DMS53 treated with DMSO at 0.1 percent for 48 hours (cell line): ENCODE measurements around the gene DNAH5.

Experiments used
- DNase-seq: peaks from one replicate; lab custom pipeline; 2025; ENCODE audit not compliant: unreplicated experiment; lab: John Stamatoyannopoulos, UW

Gene DNAH5

DNA sequence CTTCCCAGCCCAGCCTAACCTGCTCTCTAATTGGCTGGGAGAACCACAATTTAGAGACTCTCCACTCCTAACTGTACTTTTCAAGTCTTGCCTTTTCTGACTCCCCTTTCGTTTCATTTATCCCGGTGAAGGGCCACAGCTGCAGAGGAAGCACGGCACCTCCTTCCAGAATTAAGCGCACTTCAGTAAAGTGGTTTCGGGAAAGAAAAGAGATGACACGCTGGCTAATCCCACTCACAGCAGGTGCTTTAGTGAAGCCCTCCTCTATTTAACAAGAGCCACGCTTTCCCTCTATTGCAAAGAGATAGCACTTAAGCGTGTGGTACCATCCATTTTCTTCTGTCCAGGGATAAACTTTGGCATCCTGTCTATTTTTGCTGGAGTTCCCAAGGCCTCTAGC is 4.8 kb downstream of the DNAH5 start:
- DNase-seq, result peak; percentile 4

DNA sequence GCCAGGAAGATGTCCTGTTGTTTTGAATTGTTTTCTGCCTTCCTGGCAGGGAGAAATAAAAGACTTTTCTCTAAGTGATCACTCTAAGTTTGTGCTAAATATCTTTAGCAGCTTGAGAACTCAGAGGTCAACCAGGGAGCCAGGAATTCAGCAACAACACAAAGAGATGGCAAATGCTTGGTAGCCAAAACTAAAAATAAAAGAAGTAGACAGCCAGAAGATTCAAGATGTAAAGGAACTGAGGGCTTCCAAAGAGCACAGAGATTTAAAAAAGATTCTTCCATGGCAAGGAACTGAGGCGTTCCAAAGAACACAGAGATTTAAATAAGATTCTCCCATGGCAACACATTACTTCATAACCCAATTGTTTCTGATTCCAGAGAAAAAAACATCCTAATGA is 9.6 kb downstream of the DNAH5 start:
- DNase-seq, result no peak

DNA sequence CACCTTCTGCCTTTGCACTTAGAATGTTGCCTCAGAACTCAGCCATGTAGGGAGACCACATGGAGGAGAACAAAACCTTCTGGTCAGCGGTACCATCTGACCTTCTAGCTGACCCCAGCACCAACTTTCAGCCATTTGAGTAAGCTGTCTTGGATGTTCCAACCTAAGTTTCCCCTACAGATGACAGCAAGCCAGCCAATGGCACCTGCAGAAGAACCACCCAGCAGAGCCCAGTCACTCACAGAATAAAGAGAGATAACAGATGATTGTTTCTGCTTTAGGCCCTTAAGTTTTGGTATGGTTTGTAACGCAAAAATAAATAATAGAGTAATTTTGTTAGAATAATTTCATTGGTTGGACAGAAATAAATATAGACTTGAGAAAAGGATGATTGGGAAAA is 10.4 kb downstream of the DNAH5 start:
- DNase-seq, result no peak

DNA sequence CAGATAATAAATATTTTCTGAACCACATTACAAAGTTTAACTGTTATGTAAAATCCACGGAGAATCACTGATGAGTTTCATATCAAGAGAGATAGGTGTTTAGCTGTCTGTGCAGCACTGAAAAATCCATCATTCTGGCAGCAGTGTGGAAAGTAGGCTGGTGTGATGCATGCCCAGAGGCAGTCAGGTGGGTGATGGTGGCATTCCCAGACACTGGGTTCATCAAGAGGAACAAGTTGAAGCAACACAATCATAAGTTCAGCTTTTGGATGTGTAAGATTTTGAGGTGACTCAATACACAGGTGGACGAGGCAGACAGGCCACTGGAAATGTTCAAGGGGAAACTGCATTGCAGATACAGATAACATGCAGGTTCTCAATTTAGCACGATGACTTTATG is 11.9 kb downstream of the DNAH5 start:
- DNase-seq, result no peak

DNA sequence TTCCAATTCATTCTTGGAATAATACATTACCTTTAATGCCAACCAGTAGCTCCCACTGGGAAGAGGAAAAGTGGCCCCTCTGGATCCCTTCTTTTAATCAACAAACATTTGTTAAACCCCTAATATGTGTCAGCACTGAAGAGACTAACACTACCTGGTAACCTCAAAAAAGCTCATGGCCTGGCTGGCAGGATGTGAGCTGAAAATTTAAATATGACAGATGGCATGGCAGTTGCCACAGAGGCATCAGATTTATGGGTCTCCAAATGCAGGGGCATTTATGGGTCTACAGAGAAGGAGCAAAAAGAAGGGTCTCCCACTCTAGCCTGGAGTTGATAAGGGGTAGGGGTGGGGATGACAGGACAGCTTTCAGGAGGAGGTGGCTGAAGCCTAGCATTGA is 12.5 kb downstream of the DNAH5 start:
- DNase-seq, result no peak

DNA sequence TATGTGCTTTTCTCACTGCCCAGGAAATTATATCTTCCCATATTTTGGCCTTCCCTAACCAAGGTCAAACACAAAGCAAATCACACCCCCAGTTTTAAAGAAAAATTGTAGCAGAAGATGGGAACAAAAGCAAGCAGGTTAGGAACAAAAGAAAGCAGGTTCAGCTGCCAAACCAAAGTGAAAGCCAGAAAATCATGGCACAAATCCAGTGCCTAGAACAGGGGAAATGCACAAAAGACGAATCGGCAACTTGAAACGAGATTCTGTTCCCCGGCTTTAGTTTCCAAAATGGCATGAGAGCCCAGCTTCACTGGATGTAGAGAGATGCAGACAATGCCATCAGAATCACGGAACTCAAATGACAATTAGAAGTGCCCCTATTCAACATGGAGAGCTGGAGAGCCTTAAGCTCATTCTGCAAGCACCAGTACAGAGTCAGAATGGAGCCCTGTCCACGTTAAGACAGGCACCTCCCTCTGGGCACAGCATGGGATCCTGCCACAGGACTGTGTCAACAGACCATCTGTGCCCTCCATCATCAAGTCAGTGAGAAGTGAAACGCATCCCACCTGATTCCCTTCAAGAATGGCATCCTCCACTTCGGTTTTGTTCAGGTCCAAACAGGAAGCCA is 13.8 kb downstream of the DNAH5 start:
- no peak for DNase-seq

DNA sequence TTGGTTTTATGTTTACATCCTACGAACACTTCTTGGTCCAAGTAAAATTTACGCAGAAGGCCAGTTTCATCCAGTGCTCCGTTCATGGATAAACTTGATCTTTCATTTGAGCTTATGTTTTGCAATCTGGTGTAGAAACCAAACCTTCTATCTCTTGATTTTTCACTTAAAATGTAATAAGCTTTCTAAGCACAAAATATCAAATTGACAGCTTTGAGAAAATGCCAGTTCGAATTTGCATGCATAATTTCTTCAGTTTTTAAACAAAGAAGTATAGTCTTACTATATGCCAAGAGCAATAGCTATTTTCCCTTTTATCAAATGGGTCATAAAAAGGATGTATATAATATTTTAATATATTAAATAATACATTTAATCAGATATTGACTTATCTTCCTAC is 17.8 kb downstream of the DNAH5 start:
- no peak for DNase-seq

DNA sequence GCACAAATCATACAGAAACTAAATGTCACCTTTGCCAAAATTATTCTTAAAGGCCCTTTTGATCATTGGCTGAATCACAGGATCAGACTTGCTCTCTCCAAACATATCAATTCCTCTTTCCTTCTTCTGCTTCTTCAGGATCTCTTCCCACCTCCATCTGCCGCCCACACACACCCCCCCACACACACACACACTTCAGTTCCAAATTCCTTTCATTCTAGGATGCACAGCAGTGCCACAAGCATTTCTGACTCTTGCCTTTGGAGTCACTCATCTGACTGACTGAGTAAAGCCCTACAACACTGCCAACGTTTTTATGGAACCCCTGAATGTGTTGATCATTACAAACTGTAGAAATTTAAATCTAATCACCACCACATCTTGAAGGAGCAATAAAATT is 22.9 kb downstream of the DNAH5 start:
- DNase-seq, result no peak

DNA sequence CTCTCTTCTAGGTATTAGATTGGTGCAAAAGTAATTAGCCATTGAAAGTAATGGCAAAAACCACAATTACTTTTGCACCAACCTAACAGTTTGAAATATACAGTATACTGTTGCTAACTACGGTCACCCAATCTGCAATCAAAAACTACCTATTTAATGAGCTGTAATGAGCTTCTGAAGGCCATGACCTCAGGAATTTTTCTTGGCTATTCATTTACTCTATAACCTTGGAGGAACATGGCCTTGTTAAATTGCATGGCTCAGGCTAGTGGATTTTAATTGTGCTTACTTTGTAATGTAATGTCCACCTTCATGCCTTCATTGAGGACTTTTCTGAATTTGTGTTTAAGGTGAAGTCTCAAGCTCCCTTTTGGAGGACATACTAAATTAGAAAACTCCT is 24.7 kb downstream of the DNAH5 start:
- DNase-seq, result no peak

DNA sequence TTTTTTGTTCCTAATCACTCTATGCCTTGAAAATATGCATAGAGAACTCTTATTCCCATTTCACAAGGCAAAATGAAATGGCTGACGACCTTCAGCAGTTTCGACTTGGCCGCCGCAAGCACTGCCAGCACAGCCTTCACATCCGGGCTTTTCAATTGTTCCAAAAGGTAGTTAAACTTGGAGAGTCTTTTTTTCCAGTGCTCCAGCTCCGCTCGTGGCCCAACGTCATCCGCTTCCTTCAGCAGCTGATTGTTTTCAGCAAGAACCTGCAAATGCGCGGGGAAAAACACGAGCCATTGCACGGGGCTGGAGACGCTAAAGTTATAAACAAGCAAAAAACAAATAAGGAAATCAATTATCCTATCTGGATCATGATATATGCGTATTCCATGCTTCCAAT is 25.4 kb downstream of the DNAH5 start:
- DNase-seq, result no peak

DNA sequence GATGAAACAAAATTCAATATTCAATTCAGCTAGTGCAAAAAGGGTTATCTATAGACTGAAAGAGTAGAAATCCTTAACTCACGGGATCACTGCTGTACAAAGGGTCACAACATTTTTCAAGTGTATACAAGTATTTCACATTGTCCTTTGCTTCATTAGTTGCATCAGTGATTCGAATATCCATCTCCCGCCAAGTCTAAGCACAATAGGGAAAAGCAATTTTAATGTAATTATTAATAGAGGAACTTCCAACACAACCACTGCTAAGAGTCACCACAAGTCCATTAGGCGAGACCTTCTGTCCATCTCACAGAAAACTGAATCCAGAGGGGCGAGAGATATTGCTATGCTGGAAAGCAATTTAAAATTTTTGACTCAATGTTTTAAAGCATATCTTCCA is 27.4 kb downstream of the DNAH5 start:
- no peak for DNase-seq

DNA sequence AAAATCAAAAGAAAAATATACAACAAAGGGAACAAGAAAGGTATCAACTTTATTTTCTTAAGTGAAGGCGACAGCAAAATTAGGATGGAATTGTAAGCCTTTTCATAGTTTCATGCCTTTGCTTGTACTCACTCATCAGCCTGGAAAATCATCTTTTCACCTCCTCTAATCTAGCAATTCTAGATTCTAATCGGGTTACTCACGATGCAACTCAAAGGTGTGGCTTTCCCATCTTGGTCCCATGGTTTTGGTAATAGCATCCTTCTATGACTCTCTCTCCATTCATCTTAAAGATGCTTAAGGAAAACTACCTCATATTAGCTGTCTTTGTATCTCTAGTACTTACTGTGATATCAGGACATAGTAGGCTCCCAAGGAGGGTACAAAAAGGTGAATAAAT is 30.5 kb downstream of the DNAH5 start:
- no peak for DNase-seq

DNA sequence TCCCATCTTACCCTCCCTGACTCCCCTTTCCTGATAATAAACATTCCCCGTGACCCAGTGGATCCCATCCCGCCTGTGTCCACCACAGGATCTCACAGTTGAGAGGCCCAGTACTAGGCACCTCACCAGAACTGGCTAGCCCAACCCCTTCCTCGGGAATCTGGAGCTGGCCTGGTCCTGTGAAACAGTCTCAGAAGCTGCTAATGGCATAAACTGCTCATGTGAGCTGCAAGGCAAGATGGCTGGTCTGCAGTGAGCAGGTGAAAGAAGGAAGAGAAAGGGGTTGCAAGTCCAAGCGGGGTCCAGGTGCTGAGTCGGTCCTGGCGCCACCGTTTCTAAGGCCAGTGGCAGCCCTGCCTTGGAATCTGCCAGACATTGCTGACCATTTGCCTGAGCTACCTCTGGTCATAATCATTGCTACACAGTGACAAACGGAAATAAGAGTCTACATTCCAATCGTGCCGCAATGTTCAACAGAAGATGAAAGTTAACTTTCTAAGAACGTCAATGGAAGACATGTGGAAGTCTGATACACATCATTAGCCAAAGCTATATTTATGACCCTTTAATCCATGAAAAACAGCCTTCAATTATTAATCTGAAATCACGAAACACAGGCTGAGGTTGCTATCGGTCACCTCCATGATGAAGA is 33.7 kb downstream of the DNAH5 start:
- DNase-seq, result no peak

DNA sequence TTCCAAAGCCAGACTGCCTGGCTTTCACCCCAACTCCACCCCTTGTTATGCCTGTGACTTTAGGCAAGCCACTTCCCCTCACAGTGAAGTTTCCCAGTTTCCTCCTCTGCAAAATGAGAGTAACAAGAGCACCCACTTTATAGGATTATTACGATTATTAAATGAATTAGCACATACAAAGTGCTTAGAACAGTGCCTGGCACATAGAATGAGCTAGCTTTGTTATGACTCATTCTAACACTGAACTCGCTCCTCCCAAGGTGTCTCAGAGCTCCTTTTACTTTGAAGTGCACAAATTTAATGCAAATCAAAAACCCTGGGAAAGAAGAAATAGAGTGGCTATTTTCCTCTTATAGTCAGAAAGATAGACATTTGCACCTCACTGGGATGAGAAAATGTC is 34.3 kb downstream of the DNAH5 start:
- no peak for DNase-seq

DNA sequence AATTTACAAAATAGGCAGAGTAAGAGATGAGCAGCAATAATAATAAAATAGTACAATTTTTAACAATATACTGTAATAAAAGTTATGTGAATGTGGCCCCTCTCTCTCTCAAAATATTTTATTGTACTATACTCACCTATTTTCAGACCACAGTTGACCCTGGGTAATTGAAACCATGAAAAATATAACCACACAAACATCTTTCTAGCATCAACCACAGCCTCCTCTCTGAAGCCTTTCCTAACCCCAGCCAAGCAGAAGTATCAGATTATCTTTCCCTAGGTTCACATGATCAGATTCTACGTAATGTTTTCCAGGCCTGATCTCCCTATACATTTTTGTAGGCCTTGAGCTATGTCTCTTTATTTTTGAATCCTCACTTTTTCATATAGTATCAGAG is 35.2 kb downstream of the DNAH5 start:
- DNase-seq, result no peak

DNA sequence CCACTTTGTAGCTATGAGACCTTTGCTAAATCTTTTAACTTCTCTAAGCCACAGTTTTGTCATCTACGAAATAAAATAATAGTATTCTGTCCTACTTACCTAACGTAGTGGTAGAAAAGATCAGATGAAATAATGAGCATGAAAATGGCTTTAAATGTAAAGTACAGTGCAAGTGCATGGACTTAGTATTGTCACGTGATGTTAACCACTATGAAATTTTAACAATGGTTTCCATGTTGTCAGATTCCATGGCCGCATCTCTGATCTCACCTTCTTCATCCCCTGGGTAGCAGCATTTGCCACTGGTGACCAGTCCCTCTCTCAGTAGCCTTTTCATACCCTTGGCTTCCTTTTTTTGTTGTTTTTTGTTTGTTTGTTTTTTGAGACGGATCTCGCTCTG is 45.9 kb downstream of the DNAH5 start:
- DNase-seq, result no peak

DNA sequence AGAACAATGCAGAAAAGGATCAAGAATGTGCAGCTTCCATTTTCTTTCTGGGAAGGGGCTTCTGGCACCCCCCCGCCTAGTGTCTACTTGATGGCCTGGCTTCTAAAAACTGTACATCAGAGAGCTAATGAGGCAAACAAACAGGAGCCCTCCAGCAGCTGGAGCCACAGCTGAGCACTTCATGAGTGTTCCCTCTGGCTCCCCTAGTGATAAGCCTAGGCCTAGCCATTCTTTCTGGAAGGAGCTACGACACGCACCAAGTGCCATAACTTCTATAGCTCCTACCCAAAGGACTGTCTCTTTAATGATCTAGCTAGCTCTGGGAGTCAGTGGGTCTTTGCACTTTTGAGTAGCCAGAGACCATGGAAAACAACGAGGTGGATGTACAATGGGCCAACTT is 66.1 kb downstream of the DNAH5 start:
- no peak for DNase-seq

DNA sequence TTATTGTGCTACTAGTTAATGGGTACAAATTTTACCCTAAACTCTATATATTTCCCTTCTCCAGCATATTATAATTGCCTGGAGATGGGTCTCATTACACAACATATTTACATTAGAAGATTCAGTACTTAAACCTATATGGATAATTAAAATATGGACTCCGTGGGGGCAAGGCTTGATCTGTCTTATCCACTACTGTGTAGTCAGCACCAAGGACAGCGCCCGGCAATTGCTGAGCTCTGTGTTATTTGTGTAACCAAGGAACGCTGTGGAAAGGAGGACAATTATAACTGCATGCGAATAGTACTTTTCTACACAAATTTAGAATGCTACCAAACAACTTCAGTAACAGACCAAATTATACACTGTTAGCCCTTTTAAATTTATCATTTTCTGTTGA is 77.7 kb downstream of the DNAH5 start:
- DNase-seq, result no peak

DNA sequence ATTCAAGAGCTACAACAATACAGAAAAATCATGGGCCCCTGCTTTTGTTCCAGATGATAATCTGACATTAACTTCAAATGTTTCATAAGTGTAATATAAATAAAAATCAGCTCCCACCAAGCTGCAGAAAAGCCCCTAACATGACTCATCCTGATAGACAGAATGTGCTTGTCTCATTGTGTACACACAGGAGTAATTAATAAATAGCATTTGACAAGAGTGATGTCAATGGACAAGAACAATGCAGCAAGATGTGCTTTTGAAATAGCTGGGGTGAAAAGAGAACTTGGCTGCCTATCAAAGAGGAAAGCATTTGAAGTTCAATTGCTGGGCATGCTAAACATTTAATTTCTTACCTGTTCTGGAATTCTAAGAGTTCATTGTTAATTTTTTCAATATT is 79.2 kb downstream of the DNAH5 start:
- no peak for DNase-seq

DNA sequence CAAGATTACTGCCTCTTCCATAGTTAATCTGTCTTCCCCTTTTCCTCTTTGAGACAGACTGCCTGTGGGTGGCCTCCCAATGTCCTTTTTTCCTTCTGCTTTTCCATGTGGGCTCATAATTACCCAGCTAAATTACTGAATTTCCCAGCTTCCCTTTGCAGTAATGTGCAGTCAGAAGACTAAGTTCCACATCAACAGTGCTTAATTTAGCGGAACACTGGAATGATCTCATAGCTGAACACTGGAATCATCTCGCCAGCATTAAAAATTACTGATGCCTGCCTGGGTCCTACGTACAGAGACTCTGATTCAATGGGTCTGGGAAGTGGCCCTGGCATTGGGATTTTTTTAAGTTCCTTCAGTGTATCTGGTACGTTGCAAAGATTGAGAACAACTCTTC is 84.3 kb downstream of the DNAH5 start:
- DNase-seq, result no peak

DNA sequence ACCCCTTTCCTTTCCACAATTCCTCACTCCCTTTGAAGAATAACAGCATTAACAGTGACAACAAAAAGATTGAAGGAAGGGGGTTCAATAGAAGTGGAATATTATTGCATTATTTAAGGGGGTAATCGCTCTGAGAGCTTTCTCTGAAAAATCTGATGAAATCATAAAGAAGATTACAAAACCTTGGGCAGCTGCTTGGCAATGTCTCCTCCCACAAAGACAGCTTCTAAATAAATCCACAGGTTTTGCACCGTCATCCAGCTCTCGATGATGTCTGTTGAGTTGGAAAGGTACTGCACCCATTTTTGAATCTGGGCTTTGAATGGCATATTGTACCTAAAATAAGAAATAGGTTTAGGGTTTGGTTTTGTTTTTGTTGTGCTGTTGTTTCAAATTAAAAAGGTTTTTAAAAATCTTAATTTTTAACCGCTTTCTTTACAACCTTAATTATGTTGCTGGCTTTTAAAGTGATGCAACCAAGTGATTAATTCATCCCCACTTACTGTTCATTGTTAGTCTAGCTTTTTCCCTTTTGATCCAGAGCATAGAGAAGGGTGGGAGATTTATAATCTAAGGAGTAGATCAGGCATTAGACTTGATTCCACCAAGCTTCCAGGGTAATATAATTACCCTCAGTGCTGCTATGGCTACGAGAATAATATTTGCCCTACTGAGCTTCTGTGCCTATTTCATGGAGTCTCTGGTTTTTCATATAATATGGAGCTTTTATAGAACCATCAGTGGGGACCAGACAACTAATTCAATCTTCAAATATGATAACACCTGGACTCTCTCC is 85.0 kb downstream of the DNAH5 start:
- DNase-seq, result no peak

DNA sequence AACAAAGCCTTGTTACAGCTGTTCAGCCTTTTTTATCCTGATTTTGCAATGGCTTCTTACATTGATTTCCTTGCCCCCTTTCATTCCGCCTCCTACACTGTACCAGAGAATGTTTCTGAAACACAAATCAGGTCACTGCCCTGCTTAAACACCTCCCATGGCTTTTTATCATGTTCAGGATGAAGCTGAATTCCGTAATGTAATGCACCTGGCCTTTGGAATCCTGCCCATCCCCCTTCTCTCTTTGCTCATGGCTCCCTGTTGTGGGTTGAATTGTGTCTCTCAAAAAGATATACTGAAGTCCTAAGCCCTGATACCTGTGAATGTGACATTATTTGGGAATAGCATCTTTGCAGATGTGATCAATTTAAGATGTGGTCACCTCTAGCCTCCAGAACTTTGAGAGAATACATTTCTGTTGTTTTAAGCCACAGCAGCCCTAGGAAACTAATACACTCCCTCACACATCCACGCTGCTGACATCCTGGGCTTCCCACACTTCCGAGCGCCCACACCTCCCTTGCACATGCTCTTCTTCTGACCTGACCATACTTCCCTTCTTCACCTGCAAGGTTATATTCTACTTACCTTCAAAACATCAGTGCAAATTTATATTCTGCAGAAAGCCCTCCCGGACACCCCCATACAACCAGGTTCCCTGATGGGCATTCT is 101.2 kb downstream of the DNAH5 start:
- DNase-seq, result no peak
